NCI-H82 treated with DMSO at 0.1 percent for 48 hours (cell line): ENCODE results near the gene FOXP1.

Experiments used
- DNase-seq: peaks from one replicate; lab custom pipeline; 2025; ENCODE audit not compliant: unreplicated experiment; lab: John Stamatoyannopoulos, UW

The FOXP1 gene

GRCh38 chr3:71166339-71167240, 416.9 kb downstream of the FOXP1 start:
- no peak for DNase-seq

- no peak for DNase-seq
These were observed 418.6 kb downstream of the FOXP1 start for GRCh38 chr3:71164881-71165280.

DNA sequence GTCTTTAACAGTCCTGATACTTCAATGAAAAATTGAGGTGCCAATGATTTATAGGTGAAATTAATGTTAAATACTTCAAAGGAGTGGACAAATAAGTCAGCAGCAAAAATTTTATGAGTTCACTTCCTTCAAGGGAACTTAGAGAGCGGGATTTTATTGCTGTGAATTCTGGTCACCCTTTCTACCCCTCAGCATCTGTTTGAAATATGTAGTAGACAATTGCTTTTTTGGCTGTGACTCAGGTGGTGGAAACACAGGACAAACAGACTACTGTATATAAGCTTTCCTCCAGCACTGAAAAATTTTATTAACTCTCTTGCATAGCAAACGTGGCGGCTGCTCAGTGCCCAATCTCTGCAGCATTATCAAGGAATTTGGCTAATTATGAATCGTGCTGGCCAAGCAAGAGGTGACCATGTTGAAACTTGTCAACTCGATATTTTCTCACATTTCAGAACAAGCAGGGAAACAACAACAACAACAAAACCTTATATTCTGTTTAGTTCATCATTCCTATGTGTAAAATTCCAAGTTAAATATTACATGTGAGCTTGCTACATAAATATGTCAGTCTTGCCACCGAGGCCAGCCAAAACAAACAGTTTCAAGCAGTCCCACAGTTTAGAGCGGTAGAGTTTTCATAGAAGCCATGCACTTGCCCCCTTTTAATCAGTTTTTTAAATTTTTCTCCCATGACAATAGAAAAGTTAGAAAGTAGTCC, 420.2 kb downstream of the FOXP1 start:
- no peak for DNase-seq

- no peak for DNase-seq
These were observed 421.3 kb downstream of the FOXP1 start for GRCh38 chr3:71162221-71162620.

DNA sequence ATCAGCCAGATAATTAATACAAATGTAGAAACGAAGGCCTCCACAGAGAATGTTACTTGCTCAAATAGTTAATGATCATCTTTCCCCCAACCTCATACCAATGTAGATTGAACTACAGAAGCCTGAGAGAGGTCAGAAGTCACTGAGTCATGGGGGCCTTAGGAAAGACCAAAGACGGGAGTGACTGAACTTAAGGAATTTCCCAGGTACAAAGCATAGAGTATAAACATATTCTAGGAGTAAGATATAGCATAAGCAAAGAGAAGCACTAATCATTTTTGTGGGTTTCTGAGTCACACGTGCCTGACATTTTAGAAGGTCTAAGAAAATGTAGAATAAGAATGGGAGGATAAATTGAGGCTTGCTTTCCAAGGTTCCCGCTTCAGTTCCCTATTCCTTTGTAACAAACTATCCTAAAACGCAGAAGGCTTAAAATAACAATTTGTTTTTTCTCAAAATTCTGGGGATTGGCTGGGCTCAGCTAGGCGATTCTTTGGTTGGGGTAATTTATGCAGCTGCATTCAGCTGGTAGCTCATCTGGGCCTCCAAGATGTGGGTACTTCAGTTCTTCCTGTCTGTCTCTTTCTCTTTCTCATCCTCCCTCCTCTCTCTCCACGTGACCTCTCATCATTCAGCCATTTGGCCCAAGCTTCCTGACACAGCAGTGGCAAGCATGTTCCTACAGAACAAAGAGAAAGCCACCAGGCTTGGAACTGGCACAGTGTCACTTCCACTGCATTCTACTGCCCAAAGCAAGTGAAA, 422.6 kb downstream of the FOXP1 start:
- no peak for DNase-seq

DNA sequence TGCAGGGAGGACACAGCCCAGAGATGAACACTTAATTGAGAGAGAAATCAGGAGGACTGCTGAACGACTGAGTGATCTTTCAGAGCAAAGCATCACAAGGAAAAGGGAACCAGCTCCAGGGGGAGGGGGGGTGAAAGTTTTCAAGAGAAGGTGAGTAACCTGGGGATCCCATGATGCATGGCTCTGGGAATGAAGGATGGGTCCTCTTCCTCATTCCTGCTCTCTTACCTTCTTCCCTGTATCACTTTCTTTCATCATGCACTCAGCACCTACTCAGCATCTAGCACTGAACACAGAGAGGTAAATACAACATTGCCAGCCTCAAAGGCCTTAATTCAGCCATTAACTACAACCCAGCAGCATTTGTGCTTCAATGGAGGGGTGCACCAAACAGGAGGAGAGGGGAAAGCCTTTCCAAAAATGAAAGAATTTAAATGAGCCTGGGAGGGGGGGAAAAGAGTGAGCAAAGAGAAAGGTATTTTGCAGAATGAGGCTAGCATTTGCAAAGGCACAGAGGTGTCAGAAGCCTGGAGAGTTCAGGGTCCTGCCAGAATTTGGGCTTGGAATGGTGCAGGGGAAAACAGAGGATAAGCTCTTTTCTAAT, 427.4 kb downstream of the FOXP1 start:
- no peak for DNase-seq

GRCh38 chr3:71154846-71155245, 428.7 kb downstream of the FOXP1 start:
- DNase-seq, result no peak

DNA sequence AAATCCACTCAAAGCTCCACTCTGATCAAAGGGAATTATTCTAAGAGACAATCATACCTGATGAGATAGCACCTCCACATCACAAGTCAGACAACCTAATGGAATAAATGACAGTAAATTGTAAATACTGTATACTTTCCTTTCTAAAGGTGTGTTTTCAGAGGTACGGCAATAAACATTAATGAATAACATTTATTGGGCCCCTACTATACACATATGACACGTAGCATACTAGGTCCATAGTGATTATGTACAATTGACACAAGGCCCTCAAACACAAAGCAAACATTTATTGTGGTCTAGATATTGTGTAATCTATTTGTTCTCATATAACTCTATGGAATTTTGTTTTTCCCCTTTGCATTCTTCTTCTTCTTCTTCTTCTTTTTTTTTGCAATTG, 429.8 kb downstream of the FOXP1 start:
- no peak for DNase-seq

GRCh38 chr3:71152892-71153265, 430.6 kb downstream of the FOXP1 start:
- no peak for DNase-seq

GRCh38 chr3:71152039-71152891, 431.3 kb downstream of the FOXP1 start:
- DNase-seq, result no peak

DNA sequence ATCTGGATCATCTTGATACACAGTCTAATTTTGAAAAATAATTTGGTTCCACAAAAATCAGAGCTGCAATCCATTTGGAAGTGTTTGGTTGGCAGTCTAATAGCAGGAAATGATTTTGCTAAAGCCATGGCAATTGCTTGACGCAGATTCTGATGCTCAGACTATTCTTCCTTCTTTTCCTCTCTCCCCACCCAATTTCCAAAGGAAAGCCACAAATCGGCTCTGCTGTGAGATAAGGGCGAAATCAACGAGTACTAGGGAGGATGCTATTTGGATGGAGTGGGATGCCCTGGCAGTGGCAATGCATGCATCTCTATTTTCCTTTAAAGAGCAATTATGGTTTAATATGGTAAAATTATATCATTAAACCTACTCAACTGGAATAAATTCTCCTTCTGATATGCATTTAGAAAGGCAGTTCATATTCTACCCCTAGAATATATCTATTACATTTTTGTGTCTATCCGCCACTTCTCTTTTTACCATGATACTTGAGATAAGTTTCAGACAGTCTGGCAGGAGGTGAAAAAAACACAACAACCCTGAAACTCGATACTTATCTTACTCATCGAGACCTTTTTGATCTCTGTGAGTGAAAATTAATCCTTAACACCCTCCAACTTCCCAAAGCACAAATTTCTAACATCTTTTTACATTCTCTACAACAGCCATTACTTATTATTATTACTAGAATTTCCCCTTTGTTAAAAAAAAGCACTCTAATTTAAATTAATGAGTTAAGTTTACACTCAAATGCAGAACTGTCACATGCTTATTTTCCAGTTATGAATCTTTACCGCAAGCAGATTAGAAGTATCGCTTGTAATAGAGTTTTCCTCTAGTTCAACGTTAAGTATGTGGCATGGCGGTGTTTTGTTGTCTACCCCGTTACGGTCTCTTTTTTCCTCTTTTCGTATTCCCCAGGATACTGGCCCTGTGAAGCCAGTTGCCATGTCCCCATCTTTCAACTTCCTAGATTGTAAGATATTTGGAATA, 433.3 kb downstream of the FOXP1 start:
- DNase-seq, result no peak

DNA sequence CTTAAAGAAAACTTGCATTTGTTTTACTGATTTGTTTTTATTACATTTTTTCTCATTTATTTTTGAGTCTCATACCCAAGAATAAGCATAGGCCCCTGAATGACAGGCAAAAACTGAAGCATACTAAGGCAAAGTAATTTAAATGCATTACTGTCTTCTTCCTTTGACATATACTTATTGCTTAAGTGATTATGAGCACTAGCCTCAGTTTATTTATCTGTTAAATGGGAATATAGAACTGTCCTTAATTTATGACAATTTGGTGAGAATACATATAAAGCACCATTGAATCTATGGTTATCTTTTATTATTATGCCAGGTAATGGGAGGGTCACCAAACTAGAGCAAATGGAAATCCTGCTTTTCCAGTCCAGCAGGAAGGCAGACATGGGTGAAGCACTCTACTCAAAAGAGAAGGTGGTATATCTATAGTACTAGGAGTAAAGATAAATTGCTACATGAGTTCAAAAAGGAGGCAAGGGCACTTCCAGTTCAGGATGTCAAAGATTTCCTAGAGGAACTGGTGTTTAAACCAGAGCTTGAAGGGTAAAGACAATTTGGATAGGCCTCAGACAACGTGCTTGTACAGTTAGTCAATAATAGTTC, 435.0 kb downstream of the FOXP1 start:
- no peak for DNase-seq

DNA sequence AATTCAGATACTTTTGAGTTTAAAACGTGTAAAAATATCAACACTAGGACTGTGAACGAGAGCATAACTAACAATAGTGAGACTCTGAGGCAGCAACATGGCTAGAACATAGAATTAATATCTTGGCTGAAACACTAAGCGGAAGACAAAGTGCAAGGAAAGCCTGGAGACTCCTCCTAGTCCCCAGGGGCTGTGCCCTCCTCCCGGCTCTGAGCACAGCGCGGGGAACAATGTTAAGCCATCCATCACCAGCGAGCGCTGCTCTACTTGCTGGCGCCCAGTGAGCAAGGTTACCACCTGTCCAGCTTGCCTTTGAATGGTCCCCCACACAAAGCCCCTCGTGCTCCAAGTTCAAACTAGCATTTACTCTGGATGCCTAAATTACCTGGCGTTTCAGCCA, 436.9 kb downstream of the FOXP1 start:
- peak; percentile 8 for DNase-seq

DNA sequence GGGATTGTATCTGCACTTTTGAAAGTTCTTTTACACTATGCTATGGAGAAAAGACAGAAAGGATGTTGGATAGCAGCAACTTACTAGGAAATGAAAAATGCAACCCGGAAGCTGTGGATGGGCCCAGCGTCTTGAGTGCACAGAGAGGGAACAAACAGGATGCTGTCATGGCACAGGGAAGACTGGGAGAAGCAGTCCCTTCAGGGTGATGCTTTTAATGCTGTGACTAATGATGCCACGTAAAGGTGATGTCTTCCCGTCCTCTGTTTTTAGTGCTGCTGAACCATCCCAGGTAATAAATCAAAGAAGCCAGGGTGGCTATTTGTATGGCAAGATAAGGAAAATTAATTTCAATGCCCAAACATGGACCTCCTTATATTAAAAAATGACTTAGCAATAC, 437.6 kb downstream of the FOXP1 start:
- no peak for DNase-seq

DNA sequence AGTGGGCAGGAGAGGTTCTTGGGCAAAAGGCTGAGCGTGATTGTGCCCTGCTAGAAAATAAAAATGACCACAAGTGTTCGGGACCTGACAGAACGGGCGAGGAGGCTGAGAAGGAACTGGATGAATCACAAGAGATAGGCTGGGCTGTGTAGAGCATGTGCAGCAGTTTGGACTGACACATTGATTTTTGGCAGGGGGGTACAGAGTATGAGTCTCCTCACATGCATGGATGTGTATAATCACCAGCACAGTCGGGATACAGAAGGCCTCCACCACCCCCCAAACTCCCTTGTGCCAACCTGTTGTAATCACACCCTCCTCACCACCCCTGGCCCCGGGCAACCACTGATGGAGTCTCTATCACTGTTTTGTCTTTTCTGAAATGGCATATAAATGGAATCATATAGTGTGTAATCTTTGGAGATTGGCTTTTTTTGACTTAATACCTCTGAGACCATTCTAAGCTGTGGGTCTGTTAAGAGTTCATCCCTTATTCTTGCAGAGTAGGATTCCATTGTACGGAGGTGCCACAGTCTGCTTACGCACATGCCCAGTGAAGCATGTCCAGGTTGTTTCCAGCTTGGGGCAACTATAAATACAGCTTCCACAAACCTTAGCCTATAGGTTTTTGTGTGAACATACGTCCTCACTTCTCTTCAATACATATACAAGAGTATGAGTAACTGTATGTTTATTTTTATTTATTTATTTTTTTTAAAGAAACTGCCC, 438.8 kb downstream of the FOXP1 start:
- no peak for DNase-seq

- DNase-seq, result no peak
These were observed 440.0 kb downstream of the FOXP1 start for GRCh38 chr3:71143493-71143892.

DNA sequence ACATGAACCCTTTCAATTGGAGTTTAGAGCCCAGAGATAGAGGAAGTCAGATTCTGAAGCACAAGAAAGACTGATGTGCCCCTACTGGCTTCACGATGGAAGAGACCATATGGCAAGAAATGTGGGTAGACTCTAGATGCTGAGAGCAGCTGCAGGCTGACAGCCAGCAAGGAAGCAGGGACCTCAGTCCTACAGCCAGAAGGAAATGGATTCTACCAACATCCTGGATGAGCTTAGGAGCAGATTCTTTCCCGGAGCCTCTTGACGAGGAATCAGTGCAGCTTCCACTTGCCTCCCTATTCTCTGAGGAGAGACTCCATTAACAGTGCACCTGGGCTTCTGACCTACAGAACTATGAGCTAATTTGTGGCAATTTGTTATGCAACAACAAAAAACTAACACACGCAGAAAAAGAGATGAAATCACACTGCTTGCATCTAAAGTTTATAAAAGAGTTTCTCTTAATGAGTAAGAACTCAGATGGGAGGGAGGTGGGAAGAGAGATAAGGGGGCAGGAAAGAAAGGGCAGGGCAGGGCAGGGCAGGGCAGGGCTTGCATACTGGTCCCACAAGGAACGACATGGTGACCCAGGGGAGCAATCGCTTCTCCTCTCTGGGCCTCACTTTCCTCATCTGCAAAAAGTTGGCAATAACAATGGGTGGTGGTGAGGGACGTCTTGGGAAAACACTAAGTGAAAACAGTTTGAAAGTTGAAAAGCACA, 440.9 kb downstream of the FOXP1 start:
- DNase-seq, result no peak
